Skeletal muscle tissue (tissue), 4 donors: ENCODE data around the gene SASH3. TPM values are rescaled to one million over a fixed set of nuclear protein-coding genes. Genes with fewer than 3 reads are reported as not detected.

ENCODE experiments used
- H3K27ac ChIP-seq: one replicate; pipeline ENCODE4 v1.7.0; 2013; ENCODE audit warnings: mild to moderate bottlenecking, low read depth, low read length, inconsistent platforms
- H3K27me3 ChIP-seq, 3 donors: one replicate each; pipeline ENCODE4 v1.7.0; 2013; ENCODE audit warnings: low read length in 3 of 3; ENCODE audit not compliant: control insufficient read depth in 3 of 3, insufficient read depth in 3 of 3
- H3K36me3 ChIP-seq, 3 donors: one replicate each; pipeline ENCODE4 v1.7.0; 2013; ENCODE audit warnings: low read length in 3 of 3; ENCODE audit not compliant: control insufficient read depth in 3 of 3, insufficient read depth in 3 of 3
- H3K4me1 ChIP-seq, 3 donors: one replicate each; pipeline ENCODE4 v1.7.0; 2013; ENCODE audit warnings: low read length in 3 of 3, mild to moderate bottlenecking in 3 of 3; ENCODE audit not compliant: control insufficient read depth in 3 of 3, insufficient read depth in 3 of 3
- H3K4me3 ChIP-seq, 3 donors: one replicate each; pipeline ENCODE4 v1.7.0; 2013; ENCODE audit warnings: low read length in 3 of 3
- H3K9ac ChIP-seq, 3 donors: one replicate each; pipeline ENCODE4 v1.7.0; 2013; ENCODE audit warnings: low read length in 3 of 3, mild to moderate bottlenecking in 3 of 3, moderate library complexity in 2 of 3, low read depth in 1 of 3
- H3K9me3 ChIP-seq, 3 donors: one replicate each; pipeline ENCODE4 v1.7.0; 2013; ENCODE audit warnings: low read length in 3 of 3; ENCODE audit not compliant: control insufficient read depth in 3 of 3
- total RNA-seq: library from RNA; depleted of rRNA; stranded (reverse); fragments of >200 nt; gene quantifications from one replicate; pipeline ENCODE4 v1.2.3, GENCODE V29; 2014
- donor health status: Osteomylitis.

SASH3 gene
- total RNA-seq, 1 donor from 2014 or later: 2.6 TPM

DNA sequence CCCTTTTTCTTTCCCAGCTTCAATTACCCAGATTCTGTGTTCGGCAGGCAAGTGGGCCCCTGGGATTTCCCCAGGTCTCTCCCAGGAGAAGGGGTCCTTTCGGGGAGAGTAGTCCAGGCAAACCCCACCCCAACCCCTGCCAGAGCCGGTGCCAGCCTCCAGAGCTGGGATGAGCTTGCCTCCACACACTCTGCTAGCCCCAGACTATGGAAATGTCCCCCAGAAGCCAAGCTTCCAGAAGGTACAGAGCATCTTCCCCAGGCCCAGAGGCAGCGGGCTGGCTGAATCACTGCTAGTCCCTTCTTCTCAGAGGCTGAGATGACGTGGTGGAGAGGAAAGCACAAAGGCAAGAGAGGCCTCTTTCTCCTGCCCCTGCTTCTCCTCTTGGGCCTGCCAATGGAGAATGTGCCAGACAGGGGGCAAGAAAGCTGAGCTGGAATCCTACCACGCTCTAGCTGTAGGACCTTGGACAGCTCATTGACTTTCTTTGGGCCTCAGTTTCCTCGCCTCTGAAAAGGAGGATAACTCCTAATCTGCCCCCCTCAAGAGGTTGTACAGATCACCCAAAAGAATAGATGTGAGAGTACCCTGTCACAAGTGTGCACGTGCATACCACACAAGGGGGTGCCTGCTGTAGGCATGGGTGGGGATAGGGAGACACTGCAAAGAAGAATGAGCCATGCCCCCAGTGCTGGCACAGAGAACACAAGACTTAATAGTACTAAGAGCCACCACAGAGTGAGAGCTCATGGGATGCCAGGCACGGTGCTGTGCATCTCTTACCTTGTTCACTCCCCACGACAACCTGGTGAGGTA lies 2.1 kb downstream of the SASH3 start:
- H3K9ac ChIP-seq: no peak overlapping the region
- H3K4me3 ChIP-seq: no peak overlapping the region
- no peak overlapping the region for H3K27ac ChIP-seq
- H3K27me3 ChIP-seq: no peaks in the 10 kb centered on the region
- H3K9me3 ChIP-seq: no peaks in the 10 kb centered on the region
- peaks cover 0 to under 1% (median 0%) of the 10 kb centered on the region in 3 donors for H3K4me1 ChIP-seq
- no peaks in the 10 kb centered on the region for H3K36me3 ChIP-seq

DNA sequence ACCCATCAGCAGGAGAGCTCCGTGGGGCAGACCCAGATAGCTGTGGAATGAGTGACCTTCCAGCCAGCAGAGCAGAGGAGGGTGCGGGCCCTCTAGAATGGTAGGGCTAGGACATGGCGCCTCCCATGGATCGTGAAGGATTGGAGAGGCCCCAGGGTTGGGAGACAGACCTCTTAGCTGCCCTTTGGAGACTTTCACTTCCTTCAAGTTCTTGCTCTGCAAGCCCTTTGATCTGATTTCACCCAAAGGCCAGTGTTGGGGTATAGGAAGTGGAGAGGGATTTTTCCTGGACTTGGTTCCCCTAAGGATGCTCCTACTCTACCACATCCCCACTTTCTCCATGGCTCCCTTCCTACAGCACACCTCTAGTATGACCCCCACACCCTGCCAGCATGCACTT lies 3.0 kb downstream of the SASH3 start:
- Histone ChIP-seq H3K27me3 (no peaks in the 10 kb centered on the region), H3K9ac (no peak overlapping the region), H3K4me3 (no peak overlapping the region), H3K36me3 (no peaks in the 10 kb centered on the region), H3K4me1 (no peaks in the 10 kb centered on the region), H3K27ac (no peak overlapping the region), H3K9me3 (no peaks in the 10 kb centered on the region)

- Histone ChIP-seq H3K9ac (no peak overlapping the region), H3K27me3 (no peaks in the 10 kb centered on the region), H3K27ac (no peak overlapping the region), H3K9me3 (no peaks in the 10 kb centered on the region), H3K4me3 (no peak overlapping the region), H3K36me3 (no peaks in the 10 kb centered on the region), H3K4me1 (no peaks in the 10 kb centered on the region)
These were observed 3.6 kb downstream of the SASH3 start for GRCh38 chrX:129783291-129783713.

- no peak overlapping the region for H3K4me3 ChIP-seq
- no peak overlapping the region for H3K27ac ChIP-seq
- H3K4me1 ChIP-seq: no peaks in the 10 kb centered on the region
- H3K36me3 ChIP-seq: no peaks in the 10 kb centered on the region
- H3K9ac ChIP-seq: no peak overlapping the region
- H3K27me3 ChIP-seq: no peaks in the 10 kb centered on the region
- no peaks in the 10 kb centered on the region for H3K9me3 ChIP-seq
These were observed 4.6 kb downstream of the SASH3 start for GRCh38 chrX:129784371-129784770.

GRCh38 chrX:129785160-129785947 lies 5.6 kb downstream of the SASH3 start:
- H3K4me3 ChIP-seq: no peak overlapping the region
- no peaks in the 10 kb centered on the region for H3K36me3 ChIP-seq
- no peaks in the 10 kb centered on the region for H3K4me1 ChIP-seq
- no peaks in the 10 kb centered on the region for H3K27me3 ChIP-seq
- H3K27ac ChIP-seq: no peak overlapping the region
- H3K9me3 ChIP-seq: no peaks in the 10 kb centered on the region
- no peak overlapping the region for H3K9ac ChIP-seq

GRCh38 chrX:129786210-129786651 lies 6.5 kb downstream of the SASH3 start:
- no peaks in the 10 kb centered on the region for H3K36me3 ChIP-seq
- H3K4me3 ChIP-seq: no peak overlapping the region
- H3K4me1 ChIP-seq: no peaks in the 10 kb centered on the region
- no peak overlapping the region for H3K9ac ChIP-seq
- no peaks in the 10 kb centered on the region for H3K9me3 ChIP-seq
- no peaks in the 10 kb centered on the region for H3K27me3 ChIP-seq
- no peak overlapping the region for H3K27ac ChIP-seq

DNA sequence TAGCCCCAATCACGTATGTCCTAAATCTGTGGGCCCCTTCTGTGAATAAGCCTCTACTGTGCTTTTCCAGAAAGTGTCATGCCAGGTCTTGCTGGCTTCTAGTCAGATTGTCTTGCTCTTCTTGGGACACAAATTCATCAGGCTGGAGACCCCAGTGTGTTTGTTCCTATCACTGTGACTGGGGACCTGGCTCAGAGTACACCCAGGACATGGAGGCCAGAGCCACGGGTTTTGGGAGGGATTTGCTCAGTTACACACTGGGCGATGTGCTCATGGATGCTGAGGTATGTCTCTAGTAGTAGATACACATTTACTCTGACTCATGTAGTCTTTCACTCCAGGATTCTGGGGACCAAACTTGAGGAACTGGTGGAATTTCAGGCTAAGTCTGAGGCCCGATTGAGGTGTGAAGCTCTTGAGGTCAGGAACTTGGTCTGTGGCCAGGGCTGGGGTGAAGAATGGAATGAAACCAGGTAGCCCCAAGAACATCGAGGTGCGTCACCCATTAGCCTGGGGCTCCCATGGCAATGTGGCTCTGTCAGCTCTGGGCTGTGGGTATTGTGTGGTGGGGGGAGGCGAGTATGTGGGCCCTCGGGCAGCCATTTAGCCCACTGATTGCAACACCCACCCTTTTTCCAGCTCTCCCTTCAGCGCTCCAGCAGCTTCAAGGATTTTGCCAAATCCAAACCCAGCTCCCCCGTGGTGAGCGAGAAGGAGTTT lies 7.7 kb downstream of the SASH3 start:
- Histone ChIP-seq H3K4me3 (no peak overlapping the region), H3K27me3 (no peaks in the 10 kb centered on the region), H3K4me1 (no peaks in the 10 kb centered on the region), H3K36me3 (no peaks in the 10 kb centered on the region), H3K9ac (no peak overlapping the region), H3K27ac (no peak overlapping the region), H3K9me3 (no peaks in the 10 kb centered on the region)

DNA sequence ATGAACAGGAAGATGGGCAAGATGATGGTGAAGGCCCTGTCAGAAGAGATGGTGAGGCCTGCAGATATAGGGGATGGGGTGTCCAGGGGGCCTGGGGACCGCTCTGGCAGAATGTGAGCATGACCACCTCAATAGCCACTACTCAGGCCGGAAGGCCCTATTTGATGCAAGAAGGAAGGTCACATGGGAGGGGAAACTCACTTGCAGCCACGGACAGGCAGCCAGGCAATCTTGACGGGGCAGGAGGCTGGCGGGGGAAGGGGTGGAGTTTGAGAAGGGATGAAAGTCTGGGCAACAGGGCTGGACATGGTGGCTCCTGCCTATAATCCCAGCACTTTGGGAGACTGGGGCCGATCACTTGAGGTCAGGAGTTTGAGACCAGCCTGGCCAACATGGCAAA lies 8.8 kb downstream of the SASH3 start:
- Histone ChIP-seq H3K36me3 (no peaks in the 10 kb centered on the region), H3K27me3 (peaks cover 0 to 4% (median 0%) of the 10 kb centered on the region in 3 donors), H3K9me3 (no peaks in the 10 kb centered on the region), H3K27ac (no peak overlapping the region), H3K9ac (no peak overlapping the region), H3K4me3 (no peak overlapping the region), H3K4me1 (no peaks in the 10 kb centered on the region)

DNA sequence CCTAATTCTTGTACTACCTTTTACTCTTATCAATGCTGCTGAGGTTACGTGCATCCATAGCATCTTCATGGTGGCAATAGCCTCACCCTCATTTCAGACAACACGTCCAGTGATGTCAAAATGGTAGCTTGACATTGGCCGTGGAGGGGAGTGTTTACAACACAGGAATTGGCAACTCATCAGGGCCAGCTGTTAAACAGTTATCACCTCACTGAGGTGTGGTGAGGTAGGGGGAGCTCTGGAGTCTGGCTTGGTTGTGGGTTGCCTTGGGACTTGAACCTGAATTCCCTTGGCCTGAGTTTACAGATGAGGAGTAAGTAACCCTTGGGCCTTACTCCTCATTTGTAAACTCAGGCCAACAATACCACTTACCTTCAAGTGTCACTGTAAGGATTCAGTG lies 10.4 kb downstream of the SASH3 start:
- no peaks in the 10 kb centered on the region for H3K9me3 ChIP-seq
- no peaks in the 10 kb centered on the region for H3K4me1 ChIP-seq
- no peak overlapping the region for H3K4me3 ChIP-seq
- H3K9ac ChIP-seq: no peak overlapping the region
- H3K36me3 ChIP-seq: no peaks in the 10 kb centered on the region
- no peak overlapping the region for H3K27ac ChIP-seq
- peaks cover 0 to 4% (median 0%) of the 10 kb centered on the region in 3 donors for H3K27me3 ChIP-seq
